SK-N-SH treated with all-trans-retinoic acid at 6 μM for 48 hours (cell line): ENCODE data around the gene ZNF431.
"Not testable (repeated sequence)": the region's sequence is repeated elsewhere in the genome, so short reads cannot be mapped to it uniquely, and the experiment has no call there.

ENCODE experiments used
- ATAC-seq: fragments of 200-7000 bp; cut with Tn5 transposase; 3 replicates; pipeline ENCODE4 v1.9.1; 2020; ENCODE audit warnings: mild to moderate bottlenecking, moderate library complexity
- ARNTL ChIP-seq: fragments of 450-650 bp; formaldehyde crosslinking; IDR thresholded peaks from 2 replicates; pipeline ENCODE4 v1.5.0; 2020; ENCODE audit warnings: low read depth, mild to moderate bottlenecking, moderate library complexity, borderline replicate concordance
- BACH2 ChIP-seq: fragments of 250-450 bp; sonication (Bioruptor Pico); IDR thresholded peaks from 2 replicates; pipeline ENCODE4 v1.9.0; 2021; ENCODE audit warnings: mild to moderate bottlenecking, borderline replicate concordance
- CSDC2 ChIP-seq: fragments of 250-450 bp; sonication (Bioruptor Pico); IDR thresholded peaks from 2 replicates; pipeline ENCODE4 v1.5.0; 2020; ENCODE audit warnings: mild to moderate bottlenecking, moderate library complexity
- ESRRG ChIP-seq: fragments of 250-450 bp; sonication (Bioruptor Pico); IDR thresholded peaks from 2 replicates; pipeline ENCODE4 v1.6.1; 2021; ENCODE audit warnings: mild to moderate bottlenecking
- GLIS3 ChIP-seq: fragments of 250-450 bp; sonication (Bioruptor Pico); IDR thresholded peaks from 2 replicates; pipeline ENCODE4 v1.5.0; 2020; ENCODE audit warnings: mild to moderate bottlenecking, moderate library complexity
- ISL1 ChIP-seq: fragments of 250-450 bp; sonication (Bioruptor Pico); IDR thresholded peaks from 2 replicates; pipeline ENCODE4 v2.1.2; 2022; ENCODE audit warnings: mild to moderate bottlenecking, moderate library complexity
- OSR1 ChIP-seq: fragments of 250-450 bp; sonication (Bioruptor Pico); IDR thresholded peaks from 2 replicates; pipeline ENCODE4 v1.8.0; 2022; ENCODE audit warnings: moderate library complexity, mild to moderate bottlenecking, inconsistent platforms
- PATZ1 ChIP-seq: fragments of 250-450 bp; sonication (Bioruptor Pico); IDR thresholded peaks from 2 replicates; pipeline ENCODE4 v1.8.0; 2020; ENCODE audit warnings: mild to moderate bottlenecking, moderate library complexity, borderline replicate concordance
- RARB ChIP-seq: fragments of 250-450 bp; sonication (Bioruptor Pico); IDR thresholded peaks from 2 replicates; pipeline ENCODE4 v1.8.0; 2021; ENCODE audit warnings: mild to moderate bottlenecking, moderate library complexity
- SNAI2 ChIP-seq: fragments of 250-450 bp; sonication (Bioruptor Pico); IDR thresholded peaks from 2 replicates; pipeline ENCODE4 v1.5.0; 2020; ENCODE audit warnings: mild to moderate bottlenecking, moderate library complexity
- TCF4 ChIP-seq: fragments of 250-450 bp; sonication (Bioruptor Pico); IDR thresholded peaks from 2 replicates; pipeline ENCODE4 v1.8.0; 2021; ENCODE audit warnings: mild to moderate bottlenecking, moderate library complexity, borderline replicate concordance
- TOX ChIP-seq: fragments of 250-450 bp; sonication (Bioruptor Pico); IDR thresholded peaks from 2 replicates; pipeline ENCODE4 v1.8.0; 2021; ENCODE audit warnings: mild to moderate bottlenecking, moderate library complexity, borderline replicate concordance
- ZC3H10 ChIP-seq: fragments of 250-450 bp; sonication (Bioruptor Pico); IDR thresholded peaks from 2 replicates; pipeline ENCODE4 v1.5.1; 2021; ENCODE audit warnings: mild to moderate bottlenecking, moderate library complexity
- ZFP3 ChIP-seq: fragments of 250-450 bp; sonication (Bioruptor Pico); IDR thresholded peaks from 2 replicates; pipeline ENCODE4 v1.5.0; 2020; ENCODE audit warnings: mild to moderate bottlenecking, moderate library complexity
- ZFP30 ChIP-seq: fragments of 450-650 bp; formaldehyde crosslinking; IDR thresholded peaks from 2 replicates; pipeline ENCODE4 v1.5.0; 2022; ENCODE audit warnings: mild to moderate bottlenecking, moderate library complexity
- ZNF70 ChIP-seq: fragments of 450-650 bp; formaldehyde crosslinking; IDR thresholded peaks from 2 replicates; pipeline ENCODE4 v1.5.0; 2020; ENCODE audit warnings: mild to moderate bottlenecking, moderate library complexity
- ZNF8 ChIP-seq: fragments of 450-650 bp; formaldehyde crosslinking; IDR thresholded peaks from 2 replicates; pipeline ENCODE4 v1.5.0; 2020; ENCODE audit warnings: mild to moderate bottlenecking, moderate library complexity
- TF ChIP-seq, protein P1 (sequence below): fragments of 250-450 bp; sonication (Bioruptor Pico); IDR thresholded peaks from 2 replicates; pipeline ENCODE4 v1.5.0; 2020; ENCODE audit warnings: mild to moderate bottlenecking, moderate library complexity
- TF ChIP-seq, protein P2 (sequence below): fragments of 250-450 bp; sonication (Bioruptor Pico); IDR thresholded peaks from 2 replicates; pipeline ENCODE4 v1.5.1; 2021; ENCODE audit warnings: mild to moderate bottlenecking, moderate library complexity

The ZNF431 gene

DNA sequence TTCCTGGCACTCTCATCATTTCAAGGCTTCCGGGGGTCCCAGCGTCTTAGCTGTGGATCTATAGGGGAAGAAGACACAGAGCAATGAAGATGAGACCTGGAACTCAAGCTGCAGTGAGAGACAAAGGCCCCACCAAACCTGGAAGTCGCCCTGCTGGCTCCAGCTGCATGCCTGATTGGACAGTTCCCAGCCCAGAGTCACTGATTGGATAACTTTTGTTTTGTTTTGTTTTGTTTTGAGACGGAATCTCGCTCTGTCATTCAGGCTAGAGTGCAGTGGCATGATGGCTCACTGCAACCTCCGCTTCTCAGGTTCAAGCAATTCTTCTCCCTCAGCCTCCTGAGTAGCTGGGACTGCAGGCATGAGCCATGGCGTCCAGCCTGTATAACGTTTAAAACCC, 6.4 kb upstream of the ZNF431 start:
- ATAC-seq: no peak
- TF ChIP-seq, protein P1, sequence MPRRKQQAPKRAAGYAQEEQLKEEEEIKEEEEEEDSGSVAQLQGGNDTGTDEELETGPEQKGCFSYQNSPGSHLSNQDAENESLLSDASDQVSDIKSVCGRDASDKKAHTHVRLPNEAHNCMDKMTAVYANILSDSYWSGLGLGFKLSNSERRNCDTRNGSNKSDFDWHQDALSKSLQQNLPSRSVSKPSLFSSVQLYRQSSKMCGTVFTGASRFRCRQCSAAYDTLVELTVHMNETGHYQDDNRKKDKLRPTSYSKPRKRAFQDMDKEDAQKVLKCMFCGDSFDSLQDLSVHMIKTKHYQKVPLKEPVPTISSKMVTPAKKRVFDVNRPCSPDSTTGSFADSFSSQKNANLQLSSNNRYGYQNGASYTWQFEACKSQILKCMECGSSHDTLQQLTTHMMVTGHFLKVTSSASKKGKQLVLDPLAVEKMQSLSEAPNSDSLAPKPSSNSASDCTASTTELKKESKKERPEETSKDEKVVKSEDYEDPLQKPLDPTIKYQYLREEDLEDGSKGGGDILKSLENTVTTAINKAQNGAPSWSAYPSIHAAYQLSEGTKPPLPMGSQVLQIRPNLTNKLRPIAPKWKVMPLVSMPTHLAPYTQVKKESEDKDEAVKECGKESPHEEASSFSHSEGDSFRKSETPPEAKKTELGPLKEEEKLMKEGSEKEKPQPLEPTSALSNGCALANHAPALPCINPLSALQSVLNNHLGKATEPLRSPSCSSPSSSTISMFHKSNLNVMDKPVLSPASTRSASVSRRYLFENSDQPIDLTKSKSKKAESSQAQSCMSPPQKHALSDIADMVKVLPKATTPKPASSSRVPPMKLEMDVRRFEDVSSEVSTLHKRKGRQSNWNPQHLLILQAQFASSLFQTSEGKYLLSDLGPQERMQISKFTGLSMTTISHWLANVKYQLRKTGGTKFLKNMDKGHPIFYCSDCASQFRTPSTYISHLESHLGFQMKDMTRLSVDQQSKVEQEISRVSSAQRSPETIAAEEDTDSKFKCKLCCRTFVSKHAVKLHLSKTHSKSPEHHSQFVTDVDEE (CRISPR knock-in tag): no peak

DNA sequence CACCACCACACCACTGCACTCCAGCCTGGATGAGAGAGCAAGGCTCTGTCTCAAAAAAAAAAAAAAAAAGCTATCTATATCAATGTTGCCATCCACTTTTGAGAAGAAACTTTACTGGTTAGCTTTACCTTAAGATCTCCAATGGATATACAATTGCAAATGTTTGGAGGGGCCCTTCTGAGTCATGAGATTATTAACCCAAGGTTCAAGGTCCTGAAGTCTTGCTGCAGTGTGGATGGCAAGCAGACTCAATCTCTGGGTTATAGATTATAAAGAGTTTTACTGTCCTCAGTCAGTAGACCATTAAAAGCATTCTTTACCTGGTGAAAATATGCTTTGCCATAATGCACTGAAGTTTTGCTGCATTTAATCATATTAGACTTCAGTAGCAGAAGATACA, 3.7 kb upstream of the ZNF431 start:
- no peak for ATAC-seq
- TF ChIP-seq PATZ1 (CRISPR knock-in tag): no peak
- TF ChIP-seq ZC3H10 (CRISPR knock-in tag): no peak

DNA sequence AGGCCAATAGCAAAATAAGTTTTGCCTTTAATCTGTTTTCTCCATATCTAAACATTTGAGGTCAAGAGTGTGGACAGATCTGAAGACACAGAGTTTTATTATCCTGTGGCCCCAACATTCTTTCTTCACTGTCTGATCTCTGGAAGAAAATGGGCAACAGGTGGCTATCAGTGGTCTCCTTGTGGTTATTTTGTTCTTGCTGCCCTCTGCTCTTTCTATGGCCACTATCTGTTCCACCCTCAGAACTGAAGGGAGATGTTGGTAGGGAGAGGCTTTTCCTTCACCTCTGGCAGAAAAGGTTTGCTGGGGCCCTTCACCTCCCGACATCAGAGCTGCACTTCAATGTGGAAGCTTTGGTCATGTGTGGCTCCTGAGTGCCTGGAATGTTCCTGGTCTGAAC, 834 bp upstream of the ZNF431 start:
- not testable (repeated sequence) for ATAC-seq

GRCh38 chr19:21143428-21143827, 1.6 kb downstream of the ZNF431 start:
- TF ChIP-seq TOX (CRISPR knock-in tag) (no peak), SNAI2 (CRISPR knock-in tag) (no peak), ISL1 (CRISPR knock-in tag) (no peak), TCF4 (CRISPR knock-in tag) (no peak), ESRRG (no peak), ZC3H10 (CRISPR knock-in tag) (no peak), OSR1 (no peak), RARB (CRISPR knock-in tag) (no peak), ZNF8 (no peak), CSDC2 (CRISPR knock-in tag) (no peak), ZFP30 (CRISPR knock-in tag) (no peak), PATZ1 (CRISPR knock-in tag) (no peak), ARNTL (CRISPR knock-in tag) (no peak), BACH2 (CRISPR knock-in tag) (no peak), ZNF70 (CRISPR knock-in tag) (no peak), ZFP3 (no peak), GLIS3 (no peak)
- TF ChIP-seq, protein P2, sequence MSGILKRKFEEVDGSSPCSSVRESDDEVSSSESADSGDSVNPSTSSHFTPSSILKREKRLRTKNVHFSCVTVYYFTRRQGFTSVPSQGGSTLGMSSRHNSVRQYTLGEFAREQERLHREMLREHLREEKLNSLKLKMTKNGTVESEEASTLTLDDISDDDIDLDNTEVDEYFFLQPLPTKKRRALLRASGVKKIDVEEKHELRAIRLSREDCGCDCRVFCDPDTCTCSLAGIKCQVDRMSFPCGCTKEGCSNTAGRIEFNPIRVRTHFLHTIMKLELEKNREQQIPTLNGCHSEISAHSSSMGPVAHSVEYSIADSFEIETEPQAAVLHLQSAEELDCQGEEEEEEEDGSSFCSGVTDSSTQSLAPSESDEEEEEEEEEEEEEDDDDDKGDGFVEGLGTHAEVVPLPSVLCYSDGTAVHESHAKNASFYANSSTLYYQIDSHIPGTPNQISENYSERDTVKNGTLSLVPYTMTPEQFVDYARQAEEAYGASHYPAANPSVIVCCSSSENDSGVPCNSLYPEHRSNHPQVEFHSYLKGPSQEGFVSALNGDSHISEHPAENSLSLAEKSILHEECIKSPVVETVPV (CRISPR knock-in tag): no peak
- TF ChIP-seq, protein P1 (CRISPR knock-in tag): no peak
- TF ChIP-seq, all 23 proteins: peak for 0
- ATAC-seq: no peak
